Loucy (cell line): ENCODE results near the gene PAFAH1B1.

Experiments used
- CTCF ChIP-seq: fragments of 200-600 bp; sonication (generic); conservative IDR thresholded peaks from 2 replicates; pipeline ENCODE4 v1.5.1; 2014; ENCODE audit warnings: mild to moderate bottlenecking, antibody characterized with exemption, low read length
- EZH2phosphoT487 ChIP-seq: fragments of 200-600 bp; IDR thresholded peaks from 2 replicates; pipeline ENCODE4 v1.6.1; 2018; ENCODE audit warnings: antibody characterized with exemption, mild to moderate bottlenecking, moderate library complexity, borderline replicate concordance

- TF ChIP-seq EZH2phosphoT487, result no peak
- no peak for TF ChIP-seq CTCF
Observed at GRCh38 chr17:2703606-2704005, 110.2 kb downstream of the PAFAH1B1 start.
